Right atrium auricular region (tissue), 2 donors: ENCODE data around the gene DIPK1A. TPM values are rescaled to one million over a fixed set of nuclear protein-coding genes. Genes with fewer than 3 reads are reported as not detected.

Experiments
- DNase-seq: peaks from one replicate; pipeline ENCODE4 v3.0.0-alpha.2; 2019; ENCODE audit warnings: low spot score
- H3K27ac ChIP-seq, 2 donors: fragments of 200-600 bp; sonication (generic); 1 replicate in 1 of 2; 2 replicates in 1 of 2; pipeline ENCODE4 v1.5.1; 2016 to 2019
- H3K27me3 ChIP-seq, 2 donors: fragments of 200-600 bp; sonication (generic); one replicate each; pipeline versions ENCODE4 v1.5.1 to v1.6.0; 2017 to 2019
- H3K36me3 ChIP-seq: fragments of 200-600 bp; sonication (generic); one replicate; pipeline ENCODE4 v1.5.1; 2016
- H3K4me1 ChIP-seq, 2 donors: fragments of 200-600 bp; sonication (generic); one replicate each; pipeline versions ENCODE4 v1.5.1 to v1.6.0; 2017 to 2019
- H3K4me3 ChIP-seq, 2 donors: fragments of 200-600 bp; sonication (generic); 1 replicate in 1 of 2; 2 replicates in 1 of 2; pipeline ENCODE4 v1.5.1; 2017 to 2019; ENCODE audit warnings: mild to moderate bottlenecking in 1 of 2, moderate library complexity in 1 of 2
- H3K9me3 ChIP-seq, 2 donors: fragments of 200-600 bp; sonication (generic); one replicate each; pipeline ENCODE4 v1.5.1; 2019
- CTCF ChIP-seq, 2 donors: fragments of 200-600 bp; sonication (generic); IDR thresholded peaks; one replicate each; pipeline ENCODE4 v1.5.1; 2019; ENCODE audit warnings: antibody characterized with exemption in 2 of 2
- total RNA-seq, 2 donors: library from RNA; depleted of rRNA; stranded (reverse); fragments of >200 nt; gene quantifications; one replicate each; pipeline ENCODE4 v1.1.0, GENCODE V29; 2016

DIPK1A gene
- total RNA-seq, 2 donors from 2014 or later: 5.9 to 7.9 TPM

GRCh38 chr1:92956254-92957029, 4.8 kb downstream of the DIPK1A start:
- H3K36me3 ChIP-seq: no peaks in the 10 kb centered on the region
- H3K4me1 ChIP-seq: peaks cover 0 to 4% of the 10 kb centered on the region in 2 donors
- H3K9me3 ChIP-seq: no peaks in the 10 kb centered on the region
- no peaks in the 10 kb centered on the region for H3K27me3 ChIP-seq
- no peak for DNase-seq
- H3K27ac ChIP-seq: no peak overlapping the region
- no peak overlapping the region for H3K4me3 ChIP-seq
- TF ChIP-seq CTCF (IDR thresholded peaks at IDR 0.05): no peak

- H3K4me1 ChIP-seq: peaks cover 0 to 18% of the 10 kb centered on the region in 2 donors
- no peaks in the 10 kb centered on the region for H3K27me3 ChIP-seq
- no peak for DNase-seq
- H3K4me3 ChIP-seq: no peak overlapping the region
- no peak overlapping the region for H3K27ac ChIP-seq
- no peaks in the 10 kb centered on the region for H3K9me3 ChIP-seq
- H3K36me3 ChIP-seq: no peaks in the 10 kb centered on the region
- TF ChIP-seq CTCF (IDR thresholded peaks at IDR 0.05): no peak
These were observed 7.8 kb downstream of the DIPK1A start for GRCh38 chr1:92953491-92953890.

- no peak overlapping the region for H3K4me3 ChIP-seq
- TF ChIP-seq CTCF (IDR thresholded peaks at IDR 0.05): no peak
- H3K9me3 ChIP-seq: no peaks in the 10 kb centered on the region
- no peaks in the 10 kb centered on the region for H3K36me3 ChIP-seq
- H3K27ac ChIP-seq: no peak overlapping the region
- no peaks in the 10 kb centered on the region for H3K27me3 ChIP-seq
- peaks cover 0 to 18% of the 10 kb centered on the region in 2 donors for H3K4me1 ChIP-seq
- no peak for DNase-seq
These were observed 8.5 kb downstream of the DIPK1A start for GRCh38 chr1:92952714-92953113.

- Histone ChIP-seq H3K4me3 (no peak overlapping the region), H3K27ac (peak overlapping the region in 1 of 2 donors; percentile 36), H3K36me3 (no peaks in the 10 kb centered on the region), H3K4me1 (peaks cover 0 to 15% of the 10 kb centered on the region in 2 donors), H3K9me3 (no peaks in the 10 kb centered on the region), H3K27me3 (no peaks in the 10 kb centered on the region)
- no peak for TF ChIP-seq CTCF (IDR thresholded peaks at IDR 0.05)
- DNase-seq: no peak
These were observed 10.1 kb downstream of the DIPK1A start for GRCh38 chr1:92951141-92951582.

- no peaks in the 10 kb centered on the region for H3K9me3 ChIP-seq
- no peak overlapping the region for H3K27ac ChIP-seq
- no peaks in the 10 kb centered on the region for H3K36me3 ChIP-seq
- H3K27me3 ChIP-seq: no peaks in the 10 kb centered on the region
- DNase-seq: no peak
- no peak for TF ChIP-seq CTCF (IDR thresholded peaks at IDR 0.05)
- H3K4me1 ChIP-seq: peaks cover 0 to 21% of the 10 kb centered on the region in 2 donors
- H3K4me3 ChIP-seq: no peak overlapping the region
These were observed 11.1 kb downstream of the DIPK1A start for GRCh38 chr1:92949937-92950817.
